SU-DHL-6 (cell line): ENCODE measurements around the gene GNPTAB.

Experiments
- H2AFZ ChIP-seq: fragments of 200-600 bp; sonication (generic); 2 replicates; pipeline ENCODE4 v1.6.1; 2014; ENCODE audit warnings: low read depth, mild to moderate bottlenecking, moderate library complexity, mixed read lengths, antibody characterized with exemption, low read length; ENCODE audit not compliant: severe bottlenecking
- H3F3A ChIP-seq: fragments of 200-600 bp; shearing (Covaris generic); 2 replicates; pipeline ENCODE4 v1.6.0; 2016; ENCODE audit warnings: antibody characterized with exemption, mild to moderate bottlenecking; ENCODE audit not compliant: insufficient read depth
- H3K27ac ChIP-seq: fragments of 200-600 bp; sonication (generic); 2 replicates; pipeline ENCODE4 v1.5.1; 2016; ENCODE audit warnings: low read depth, mild to moderate bottlenecking, low read length, moderate library complexity, mixed read lengths
- H3K27me3 ChIP-seq: fragments of 200-600 bp; sonication (generic), shearing (Covaris generic); 2 replicates; pipeline ENCODE4 v1.6.0; 2014; ENCODE audit warnings: mild to moderate bottlenecking, low read length
- H3K36me3 ChIP-seq: fragments of 200-600 bp; sonication (generic); 2 replicates; pipeline ENCODE4 v1.6.1; 2014; ENCODE audit warnings: mild to moderate bottlenecking, low read length, mixed read lengths
- H3K4me2 ChIP-seq: fragments of 300-600, 200-600 bp; shearing (Covaris generic), sonication (generic); 2 replicates; pipeline ENCODE4 v1.6.0; 2014; ENCODE audit warnings: low read length, low read depth, mild to moderate bottlenecking; ENCODE audit not compliant: poor library complexity, severe bottlenecking
- H3K4me3 ChIP-seq: fragments of 200-600 bp; sonication (generic); 2 replicates; pipeline ENCODE4 v1.5.1; 2014; ENCODE audit warnings: antibody characterized with exemption, low read length, mild to moderate bottlenecking, mixed read lengths; ENCODE audit not compliant: insufficient read depth, poor library complexity, severe bottlenecking
- H3K79me2 ChIP-seq: fragments of 200-600 bp; sonication (generic); 2 replicates; pipeline ENCODE4 v1.6.1; 2014; ENCODE audit warnings: mild to moderate bottlenecking, low read length, moderate library complexity; ENCODE audit not compliant: insufficient read depth
- H3K9ac ChIP-seq: fragments of 200-600 bp; sonication (generic); 2 replicates; pipeline ENCODE4 v1.7.0; 2014; ENCODE audit warnings: mild to moderate bottlenecking, low read length
- H3K9me2 ChIP-seq: fragments of 200-600 bp; sonication (generic); replicated peaks from 2 replicates; pipeline ENCODE4 v1.6.1; 2014; ENCODE audit warnings: low read length; ENCODE audit not compliant: insufficient read depth
- H3K9me3 ChIP-seq: fragments of 200-600 bp; sonication (generic); 2 replicates; pipeline ENCODE4 v1.6.1; 2014; ENCODE audit warnings: low read length, mixed read lengths; ENCODE audit not compliant: insufficient read depth
- H4K20me1 ChIP-seq: fragments of 200-600 bp; sonication (generic); 2 replicates; pipeline ENCODE4 v1.6.1; 2014; ENCODE audit warnings: low read depth, mild to moderate bottlenecking, antibody characterized with exemption, low read length, moderate library complexity, mixed read lengths
- EZH2phosphoT487 ChIP-seq: fragments of 200-600 bp; sonication (generic), shearing (Covaris generic); conservative IDR thresholded peaks from 2 replicates; pipeline ENCODE4 v1.6.1; 2018; ENCODE audit warnings: mild to moderate bottlenecking, antibody characterized with exemption, low read length, moderate library complexity, mixed read lengths
- TF ChIP-seq, protein P1 (sequence below): fragments of 200-600 bp; sonication (generic); IDR thresholded peaks from one replicate; pipeline ENCODE4 v1.5.1; 2017; ENCODE audit warnings: antibody characterized with exemption, mild to moderate bottlenecking, low read length, moderate library complexity; ENCODE audit not compliant: insufficient read depth, poor library complexity, severe bottlenecking

The GNPTAB gene

DNA sequence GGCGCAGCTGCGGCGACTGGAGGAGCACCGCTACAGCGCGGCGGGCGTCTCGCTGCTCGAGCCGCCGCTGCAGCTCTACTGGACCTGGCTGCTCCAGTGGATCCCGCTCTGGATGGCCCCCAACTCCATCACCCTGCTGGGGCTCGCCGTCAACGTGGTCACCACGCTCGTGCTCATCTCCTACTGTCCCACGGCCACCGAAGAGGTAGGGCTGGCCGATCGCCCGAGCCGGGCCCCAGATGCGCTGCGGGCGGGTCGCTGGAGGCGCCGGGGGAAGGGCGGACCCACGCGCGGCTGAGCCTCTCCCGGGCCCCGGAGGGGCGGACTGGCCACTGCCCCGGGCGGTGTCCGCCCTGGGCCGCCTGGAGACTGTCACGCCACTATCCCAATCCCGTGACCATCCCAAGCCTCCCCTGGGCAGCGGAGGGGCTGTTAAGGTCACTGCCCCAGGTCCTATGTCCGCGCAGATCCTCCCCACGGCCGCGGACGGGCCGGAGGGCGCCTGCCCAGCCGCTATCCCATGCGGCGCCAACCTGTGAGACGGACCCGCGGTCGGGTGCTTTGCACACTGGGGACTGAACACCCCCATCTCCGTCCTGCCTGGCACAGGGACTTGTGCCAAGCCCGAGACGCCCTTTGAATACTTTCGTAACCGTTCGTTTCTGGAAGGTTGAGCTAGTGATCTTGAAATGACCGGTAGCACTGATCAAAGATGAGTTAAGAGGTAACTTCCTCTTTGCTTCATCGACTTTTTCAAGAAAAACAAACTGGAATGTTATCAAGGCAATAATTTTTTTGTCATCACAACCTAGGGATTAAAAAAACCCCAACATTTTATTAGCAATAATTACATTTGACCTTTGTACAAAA is 132.6 kb downstream of the GNPTAB start:
- H2AFZ ChIP-seq, result peak overlapping the region; percentile 69
- H3K79me2 ChIP-seq, result no peaks in the 10 kb centered on the region
- H3K4me2 ChIP-seq, result peak overlapping the region; percentile 78
- no peaks in the 10 kb centered on the region for H3K36me3 ChIP-seq
- H3K9me2 ChIP-seq, result no peaks in the 10 kb centered on the region
- H3K9me3 ChIP-seq, result no peaks in the 10 kb centered on the region
- no peak overlapping the region; the same call in 1 of the 2 replicates for H3K27ac ChIP-seq
- TF ChIP-seq EZH2phosphoT487, result no peak
- TF ChIP-seq, protein P1, sequence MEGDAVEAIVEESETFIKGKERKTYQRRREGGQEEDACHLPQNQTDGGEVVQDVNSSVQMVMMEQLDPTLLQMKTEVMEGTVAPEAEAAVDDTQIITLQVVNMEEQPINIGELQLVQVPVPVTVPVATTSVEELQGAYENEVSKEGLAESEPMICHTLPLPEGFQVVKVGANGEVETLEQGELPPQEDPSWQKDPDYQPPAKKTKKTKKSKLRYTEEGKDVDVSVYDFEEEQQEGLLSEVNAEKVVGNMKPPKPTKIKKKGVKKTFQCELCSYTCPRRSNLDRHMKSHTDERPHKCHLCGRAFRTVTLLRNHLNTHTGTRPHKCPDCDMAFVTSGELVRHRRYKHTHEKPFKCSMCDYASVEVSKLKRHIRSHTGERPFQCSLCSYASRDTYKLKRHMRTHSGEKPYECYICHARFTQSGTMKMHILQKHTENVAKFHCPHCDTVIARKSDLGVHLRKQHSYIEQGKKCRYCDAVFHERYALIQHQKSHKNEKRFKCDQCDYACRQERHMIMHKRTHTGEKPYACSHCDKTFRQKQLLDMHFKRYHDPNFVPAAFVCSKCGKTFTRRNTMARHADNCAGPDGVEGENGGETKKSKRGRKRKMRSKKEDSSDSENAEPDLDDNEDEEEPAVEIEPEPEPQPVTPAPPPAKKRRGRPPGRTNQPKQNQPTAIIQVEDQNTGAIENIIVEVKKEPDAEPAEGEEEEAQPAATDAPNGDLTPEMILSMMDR, result no peak
- H4K20me1 ChIP-seq, result no peaks in the 10 kb centered on the region
- H3K4me3 ChIP-seq, result peak overlapping the region; percentile 66
- peaks cover 5% of the 10 kb centered on the region; the same call in 1 of the 2 replicates for H3F3A ChIP-seq
- H3K9ac ChIP-seq, result peak overlapping the region; percentile 66
- no peaks in the 10 kb centered on the region for H3K27me3 ChIP-seq

DNA sequence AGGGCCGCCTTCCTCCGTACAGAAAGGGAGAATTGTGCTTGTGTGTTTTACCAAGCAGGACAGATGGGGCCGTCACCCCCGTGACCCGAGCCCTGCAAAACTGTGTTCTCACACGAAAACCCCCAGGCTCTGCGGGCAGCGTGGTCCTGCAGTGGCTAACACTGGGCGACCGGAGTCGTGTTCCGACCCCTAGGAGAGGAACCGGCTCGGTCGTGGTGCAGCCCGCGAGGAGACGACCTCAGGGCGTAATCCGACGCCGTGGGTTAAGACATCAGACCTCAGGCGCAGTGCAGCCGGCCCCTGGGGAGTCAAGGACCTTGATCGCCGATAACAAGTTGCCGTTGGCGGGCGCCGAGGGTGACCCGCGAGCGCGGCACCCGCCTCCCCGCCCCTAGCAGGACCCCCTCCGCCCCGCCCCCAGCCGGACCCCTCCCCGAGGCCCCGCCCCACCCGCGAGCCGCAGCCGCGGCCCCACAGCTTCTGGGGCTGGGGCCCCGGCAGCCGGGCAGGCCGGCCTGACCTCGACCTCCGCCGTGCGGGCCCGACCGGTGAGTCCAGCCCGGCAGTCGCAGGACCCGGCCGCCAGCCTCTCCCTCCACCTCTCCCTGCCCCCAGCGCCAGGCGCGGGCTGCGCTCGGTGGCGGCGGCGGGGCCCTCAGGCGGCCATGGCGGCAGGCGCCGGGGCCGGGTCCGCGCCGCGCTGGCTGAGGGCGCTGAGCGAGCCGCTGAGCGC is 133.4 kb downstream of the GNPTAB start, which contains the start of gene CHPT1:
TSS of gene CHPT1 (plus strand) at position 444 of the 733 bp plus-strand sequence. CDS start at position 666, 222 bp downstream.
- H3K9me3 ChIP-seq, result no peaks in the 10 kb centered on the region
- no peaks in the 10 kb centered on the region for H3K27me3 ChIP-seq
- TF ChIP-seq, protein P1, result no peak
- TF ChIP-seq EZH2phosphoT487, result no peak
- H3K4me2 ChIP-seq, result peak within 1 kb of the TSS; percentile 78
- H3K27ac ChIP-seq, result no peak within 1 kb of the TSS; the same call in 1 of the 2 replicates
- no peaks in the 10 kb centered on the region for H3K79me2 ChIP-seq
- no peaks in the 10 kb centered on the region for H3K9me2 ChIP-seq
- peak within 1 kb of the TSS; percentile 66 for H3K4me3 ChIP-seq
- peak within 1 kb of the TSS; percentile 66 for H3K9ac ChIP-seq
- H3K36me3 ChIP-seq, result no peaks in the 10 kb centered on the region
- H2AFZ ChIP-seq, result peak within 1 kb of the TSS; percentile 93
- peaks cover 5% of the 10 kb centered on the region; the same call in 1 of the 2 replicates for H3F3A ChIP-seq
- H4K20me1 ChIP-seq, result no peaks in the 10 kb centered on the region

DNA sequence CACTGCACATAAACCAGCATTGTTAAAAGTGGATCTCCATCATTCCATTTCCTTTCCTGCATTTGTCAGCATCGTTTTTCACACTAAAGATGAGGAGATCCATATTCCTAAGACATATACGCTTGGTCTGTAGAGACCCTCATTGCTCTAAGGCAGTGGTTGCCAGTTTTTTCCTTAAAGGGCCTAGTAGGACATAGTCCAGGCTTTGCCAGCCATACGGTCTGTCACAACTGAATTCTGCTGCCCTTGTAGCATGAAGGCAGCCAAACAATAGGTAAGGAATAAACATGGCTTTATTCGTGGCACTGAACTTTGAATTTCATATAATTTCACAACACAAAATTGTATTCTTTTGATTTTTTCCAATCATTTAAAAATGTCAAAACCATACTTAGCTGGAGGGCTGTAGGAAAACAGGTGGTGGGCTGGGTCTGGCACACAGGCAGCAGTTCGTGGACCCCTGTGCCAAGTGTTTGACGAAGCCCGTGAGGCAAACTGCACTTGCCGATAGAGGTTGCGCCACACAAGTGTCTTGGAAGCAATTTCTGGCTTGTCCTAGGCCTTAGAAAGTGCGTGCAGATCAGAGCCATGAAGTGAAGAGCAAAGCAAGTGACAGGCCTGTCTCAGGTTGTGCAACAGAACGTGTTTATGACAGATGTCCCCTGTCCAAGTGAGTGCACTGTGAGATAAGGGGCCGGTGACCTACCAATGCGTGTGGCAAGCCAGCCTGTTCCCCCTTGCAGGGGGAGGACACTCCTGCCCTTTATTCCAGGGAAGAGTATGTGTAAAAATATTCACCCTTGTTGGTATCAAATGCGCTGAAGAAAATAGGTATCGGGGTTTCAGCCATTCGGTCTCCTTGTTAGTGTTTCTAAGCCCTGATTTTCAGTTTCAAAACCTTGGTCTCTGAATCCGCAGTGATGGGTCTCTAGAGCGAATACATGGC is 134.2 kb downstream of the GNPTAB start:
- Histone ChIP-seq H3K36me3 (no peaks in the 10 kb centered on the region), H3K27me3 (no peaks in the 10 kb centered on the region), H4K20me1 (no peaks in the 10 kb centered on the region), H3K9ac (peak overlapping the region; percentile 66), H3K9me2 (no peaks in the 10 kb centered on the region), H3K4me2 (peak overlapping the region; percentile 78), H3F3A (peaks cover 5% of the 10 kb centered on the region; the same call in 1 of the 2 replicates), H3K4me3 (peak overlapping the region; percentile 66), H3K9me3 (no peaks in the 10 kb centered on the region), H2AFZ (peak overlapping the region; percentile 93), H3K79me2 (no peaks in the 10 kb centered on the region), H3K27ac (no peak overlapping the region)
- no peak for TF ChIP-seq EZH2phosphoT487
- TF ChIP-seq, protein P1, result no peak
